WERI-Rb-1 (cell line): ENCODE data around the gene CXXC5.

ENCODE experiments used
- DNase-seq: peaks from one replicate; pipeline ENCODE4 v3.0.0-alpha.2; 2020
- H3K27ac ChIP-seq: fragments of 250-450 bp; sonication (Bioruptor Pico); 2 replicates; pipeline ENCODE4 v1.5.1; 2020; ENCODE audit warnings: mild to moderate bottlenecking, moderate library complexity
- H3K27me3 ChIP-seq: fragments of 250-450 bp; sonication (Bioruptor Pico); 2 replicates; pipeline ENCODE4 v1.5.1; 2021; ENCODE audit warnings: mild to moderate bottlenecking, low read depth, moderate library complexity; ENCODE audit not compliant: insufficient read depth, severe bottlenecking
- H3K36me3 ChIP-seq: fragments of 250-450 bp; sonication (Bioruptor Pico); 2 replicates; pipeline ENCODE4 v1.5.1; 2020; ENCODE audit warnings: mild to moderate bottlenecking, moderate library complexity
- H3K4me3 ChIP-seq: 2 replicates; pipeline ENCODE4 v1.5.1; 2011; ENCODE audit warnings: low read depth, mild to moderate bottlenecking, control low read depth, low read length
- H3K9me3 ChIP-seq: fragments of 250-450 bp; sonication (Bioruptor Pico); 2 replicates; pipeline ENCODE4 v1.5.1; 2021; ENCODE audit warnings: mild to moderate bottlenecking, moderate library complexity; ENCODE audit not compliant: severe bottlenecking
- TF ChIP-seq, protein P1 (sequence below): IDR thresholded peaks from 2 replicates; pipeline ENCODE4 v1.5.1; 2011; ENCODE audit warnings: low read depth, mild to moderate bottlenecking, control low read depth, inconsistent platforms, low read length

CXXC5 gene

DNA sequence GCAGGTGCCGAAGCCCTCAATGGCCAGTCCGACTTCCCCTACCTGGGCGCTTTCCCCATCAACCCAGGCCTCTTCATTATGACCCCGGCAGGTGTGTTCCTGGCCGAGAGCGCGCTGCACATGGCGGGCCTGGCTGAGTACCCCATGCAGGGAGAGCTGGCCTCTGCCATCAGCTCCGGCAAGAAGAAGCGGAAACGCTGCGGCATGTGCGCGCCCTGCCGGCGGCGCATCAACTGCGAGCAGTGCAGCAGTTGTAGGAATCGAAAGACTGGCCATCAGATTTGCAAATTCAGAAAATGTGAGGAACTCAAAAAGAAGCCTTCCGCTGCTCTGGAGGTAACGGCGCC lies 32.9 kb downstream of the CXXC5 start:
- no peak for DNase-seq
- no peaks in the 10 kb centered on the region for H3K9me3 ChIP-seq
- H3K36me3 ChIP-seq, result peaks cover 65% of the 10 kb centered on the region
- TF ChIP-seq, protein P1, sequence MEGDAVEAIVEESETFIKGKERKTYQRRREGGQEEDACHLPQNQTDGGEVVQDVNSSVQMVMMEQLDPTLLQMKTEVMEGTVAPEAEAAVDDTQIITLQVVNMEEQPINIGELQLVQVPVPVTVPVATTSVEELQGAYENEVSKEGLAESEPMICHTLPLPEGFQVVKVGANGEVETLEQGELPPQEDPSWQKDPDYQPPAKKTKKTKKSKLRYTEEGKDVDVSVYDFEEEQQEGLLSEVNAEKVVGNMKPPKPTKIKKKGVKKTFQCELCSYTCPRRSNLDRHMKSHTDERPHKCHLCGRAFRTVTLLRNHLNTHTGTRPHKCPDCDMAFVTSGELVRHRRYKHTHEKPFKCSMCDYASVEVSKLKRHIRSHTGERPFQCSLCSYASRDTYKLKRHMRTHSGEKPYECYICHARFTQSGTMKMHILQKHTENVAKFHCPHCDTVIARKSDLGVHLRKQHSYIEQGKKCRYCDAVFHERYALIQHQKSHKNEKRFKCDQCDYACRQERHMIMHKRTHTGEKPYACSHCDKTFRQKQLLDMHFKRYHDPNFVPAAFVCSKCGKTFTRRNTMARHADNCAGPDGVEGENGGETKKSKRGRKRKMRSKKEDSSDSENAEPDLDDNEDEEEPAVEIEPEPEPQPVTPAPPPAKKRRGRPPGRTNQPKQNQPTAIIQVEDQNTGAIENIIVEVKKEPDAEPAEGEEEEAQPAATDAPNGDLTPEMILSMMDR, result no peak
- no peaks in the 10 kb centered on the region for H3K27me3 ChIP-seq
- no peak overlapping the region for H3K27ac ChIP-seq
- H3K4me3 ChIP-seq, result no peak overlapping the region

DNA sequence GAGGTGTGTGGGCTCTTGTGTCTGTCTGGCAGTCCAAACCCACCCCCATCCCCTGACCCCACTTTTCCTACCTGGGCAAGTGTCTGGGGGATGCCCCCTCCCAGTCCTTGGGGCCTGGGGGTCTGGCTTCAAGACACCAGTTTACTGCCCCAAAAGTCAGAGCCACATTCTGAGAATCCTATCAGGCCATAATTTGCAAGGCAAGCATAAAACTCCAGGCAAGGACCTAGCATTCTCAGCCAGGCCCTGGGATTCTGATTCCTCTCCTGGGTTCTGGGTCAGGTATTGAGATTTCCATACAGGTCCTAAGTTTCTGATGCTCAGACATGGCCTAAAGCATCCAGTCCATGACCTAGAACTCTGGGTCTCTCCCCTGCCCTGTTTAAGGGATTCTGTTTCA lies 33.3 kb downstream of the CXXC5 start:
- DNase-seq, result no peak

DNA sequence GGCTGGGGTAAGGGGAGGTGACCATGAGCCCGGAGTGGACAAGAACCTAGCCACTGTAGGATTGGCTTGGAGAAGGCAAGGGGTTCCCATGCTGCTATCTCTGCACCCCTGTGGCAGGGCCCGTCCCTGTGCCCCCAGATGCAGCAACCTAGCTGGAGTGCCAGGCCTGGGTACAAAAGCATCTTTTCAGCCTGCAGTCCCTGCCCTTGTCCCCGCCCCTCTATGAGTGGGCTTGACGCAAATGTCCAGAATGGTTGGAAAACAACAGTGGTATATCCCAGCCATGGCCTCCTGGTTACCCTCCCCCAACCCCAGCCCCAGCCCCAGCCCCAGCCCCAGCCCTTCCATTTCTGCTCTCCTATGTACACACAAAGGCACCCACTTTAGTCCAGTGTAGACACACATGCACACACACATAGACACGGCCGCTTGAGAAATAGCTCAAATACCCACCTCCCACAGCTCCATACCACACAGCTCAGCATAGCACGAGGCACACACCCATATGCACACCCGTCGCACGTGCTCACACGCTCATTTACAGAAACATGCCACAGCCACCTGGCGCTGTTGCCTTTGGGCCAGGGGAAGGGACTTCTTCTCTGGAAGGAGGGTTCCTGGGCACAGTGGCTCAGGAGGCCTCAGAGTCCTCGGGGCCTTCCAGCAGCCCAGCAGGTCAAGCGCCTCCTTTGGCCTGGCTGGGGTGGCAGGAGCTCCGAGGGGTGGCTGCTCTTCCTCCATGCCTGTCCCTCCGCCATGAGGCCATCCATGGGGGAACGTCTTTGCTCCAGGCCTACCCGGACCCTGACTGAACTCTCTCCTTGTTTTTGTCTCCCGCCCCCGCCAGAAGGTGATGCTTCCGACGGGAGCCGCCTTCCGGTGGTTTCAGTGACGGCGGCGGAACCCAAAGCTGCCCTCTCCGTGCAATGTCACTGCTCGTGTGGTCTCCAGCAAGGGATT lies 34.1 kb downstream of the CXXC5 start:
- TF ChIP-seq, protein P1, result no peak
- no peak overlapping the region for H3K27ac ChIP-seq
- H3K36me3 ChIP-seq, result peaks cover 68% of the 10 kb centered on the region
- no peaks in the 10 kb centered on the region for H3K27me3 ChIP-seq
- no peaks in the 10 kb centered on the region for H3K9me3 ChIP-seq
- DNase-seq, result no peak
- H3K4me3 ChIP-seq, result no peak overlapping the region

More for the DNA sequence above, 33.3 kb downstream of the CXXC5 start:
- Histone ChIP-seq H3K36me3 (peaks cover 65% of the 10 kb centered on the region), H3K4me3 (no peak overlapping the region), H3K27me3 (no peaks in the 10 kb centered on the region), H3K27ac (no peak overlapping the region), H3K9me3 (no peaks in the 10 kb centered on the region)
- TF ChIP-seq, protein P1, result no peak

DNA sequence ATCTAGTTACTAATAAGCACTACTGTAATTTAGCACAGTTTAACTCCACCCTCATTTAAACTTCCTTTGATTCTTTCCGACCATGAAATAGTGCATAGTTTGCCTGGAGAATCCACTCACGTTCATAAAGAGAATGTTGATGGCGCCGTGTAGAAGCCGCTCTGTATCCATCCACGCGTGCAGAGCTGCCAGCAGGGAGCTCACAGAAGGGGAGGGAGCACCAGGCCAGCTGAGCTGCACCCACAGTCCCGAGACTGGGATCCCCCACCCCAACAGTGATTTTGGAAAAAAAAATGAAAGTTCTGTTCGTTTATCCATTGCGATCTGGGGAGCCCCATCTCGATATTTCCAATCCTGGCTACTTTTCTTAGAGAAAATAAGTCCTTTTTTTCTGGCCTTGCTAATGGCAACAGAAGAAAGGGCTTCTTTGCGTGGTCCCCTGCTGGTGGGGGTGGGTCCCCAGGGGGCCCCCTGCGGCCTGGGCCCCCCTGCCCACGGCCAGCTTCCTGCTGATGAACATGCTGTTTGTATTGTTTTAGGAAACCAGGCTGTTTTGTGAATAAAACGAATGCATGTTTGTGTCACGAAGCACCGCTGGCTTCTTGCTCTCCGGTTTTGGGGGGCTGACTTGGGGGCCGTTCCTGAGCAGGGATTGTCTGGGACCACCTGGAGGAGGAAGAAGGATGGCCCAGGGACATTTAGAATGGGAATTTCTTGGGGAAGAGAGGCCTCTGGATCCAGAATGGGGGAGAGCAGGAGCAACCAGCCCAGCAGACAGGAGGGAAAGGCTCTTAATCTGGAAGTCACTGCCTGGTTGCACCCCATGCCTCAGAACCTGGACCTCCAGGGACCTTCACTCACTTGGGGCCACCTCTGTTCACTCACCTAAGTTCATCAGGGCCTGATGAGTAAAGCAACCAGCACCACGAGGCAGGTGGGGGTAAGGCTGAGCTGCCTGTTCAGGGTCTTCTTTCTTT lies 35.4 kb downstream of the CXXC5 start:
- Histone ChIP-seq H3K4me3 (no peak overlapping the region), H3K27me3 (no peaks in the 10 kb centered on the region), H3K9me3 (no peaks in the 10 kb centered on the region), H3K36me3 (peaks cover 69% of the 10 kb centered on the region), H3K27ac (peak overlapping the region; percentile 33)
- TF ChIP-seq, protein P1, result no peak
- DNase-seq, result no peak

DNA sequence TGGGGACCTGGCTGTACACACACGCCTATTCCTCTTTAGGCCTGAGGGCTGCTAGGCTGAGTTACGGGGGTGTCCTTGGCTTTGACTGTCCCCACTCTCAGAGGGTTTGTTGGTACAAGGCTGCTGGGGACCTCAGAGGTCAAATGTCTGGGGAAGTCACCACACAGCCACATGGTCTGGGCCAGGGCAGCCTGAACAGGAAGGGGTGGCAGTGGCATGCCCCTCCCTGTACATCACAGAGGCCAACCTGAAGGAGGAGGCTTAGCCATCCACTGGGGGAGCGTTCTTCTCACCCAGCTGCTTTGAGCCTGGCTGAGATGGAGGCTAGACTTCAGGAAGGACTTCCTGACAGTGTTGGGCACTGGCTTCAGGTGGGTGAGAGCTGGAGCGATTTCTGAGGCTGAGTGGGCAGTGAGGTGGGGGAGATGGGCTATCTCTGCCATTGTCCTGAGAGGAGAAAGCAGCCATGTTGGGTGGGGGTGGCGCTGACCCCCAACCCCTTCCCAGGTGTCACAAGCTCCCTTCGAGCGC lies 36.3 kb downstream of the CXXC5 start:
- TF ChIP-seq, protein P1, result no peak
- Histone ChIP-seq H3K9me3 (no peaks in the 10 kb centered on the region), H3K27ac (peak overlapping the region; percentile 33)

More for the DNA sequence above, 36.3 kb downstream of the CXXC5 start:
- no peaks in the 10 kb centered on the region for H3K27me3 ChIP-seq
- no peak overlapping the region for H3K4me3 ChIP-seq
- DNase-seq, result no peak
- peaks cover 63% of the 10 kb centered on the region for H3K36me3 ChIP-seq
